ENCODE measurements around the gene TNIK. TPM values are rescaled to one million over a fixed set of nuclear protein-coding genes. Genes with fewer than 3 reads are reported as not detected.

The TNIK gene
- total RNA-seq, 3 donors from 2014 or later: 7.4 to 17.6 (median 10.2) TPM

GRCh38 chr3:171472552-171472951, 12.3 kb upstream of the TNIK start:
- Histone ChIP-seq H3K27me3 (no peaks in the 10 kb centered on the region), H3K27ac (no peak overlapping the region), H3K36me3 (no peaks in the 10 kb centered on the region), H3K9me3 (no peaks in the 10 kb centered on the region), H3K4me3 (no peak overlapping the region), H3K4me1 (no peaks in the 10 kb centered on the region)
- no peak for DNase-seq (ENCODE audit: low spot score in 2 of 2)
- TF ChIP-seq POLR2A (IDR thresholded peaks at IDR 0.05) (no peak), CTCF (IDR thresholded peaks at IDR 0.05) (no peak), POLR2AphosphoS5 (IDR thresholded peaks at IDR 0.05) (no peak)
- intact Hi-C loops (cut with DNase I; ENCODE audit: low total_unique reads): no loop called here

GRCh38 chr3:171470714-171471227, 10.6 kb upstream of the TNIK start:
- Histone ChIP-seq H3K9me3 (no peaks in the 10 kb centered on the region), H3K4me3 (no peak overlapping the region), H3K36me3 (no peaks in the 10 kb centered on the region), H3K27me3 (no peaks in the 10 kb centered on the region), H3K27ac (no peak overlapping the region), H3K4me1 (no peaks in the 10 kb centered on the region)
- intact Hi-C loops (cut with DNase I; ENCODE audit: low total_unique reads): no loop called here
- DNase-seq (ENCODE audit: low spot score in 2 of 2): no peak
- TF ChIP-seq CTCF (IDR thresholded peaks at IDR 0.05): no peak

- intact Hi-C loops (cut with DNase I; ENCODE audit: low total_unique reads): no loop called here
- no peak for TF ChIP-seq POLR2A (IDR thresholded peaks at IDR 0.05)
- no peak for TF ChIP-seq POLR2AphosphoS5 (IDR thresholded peaks at IDR 0.05)
- no peak for TF ChIP-seq CTCF (IDR thresholded peaks at IDR 0.05)
- no peaks in the 10 kb centered on the region for H3K4me1 ChIP-seq
Measured at GRCh38 chr3:171469376-171469775, 9.2 kb upstream of the TNIK start.

GRCh38 chr3:171468296-171468906, 8.2 kb upstream of the TNIK start:
- H3K9me3 ChIP-seq: no peaks in the 10 kb centered on the region
- intact Hi-C loops (cut with DNase I; ENCODE audit: low total_unique reads): no loop called here
- no peak overlapping the region for H3K27ac ChIP-seq
- no peak for DNase-seq (ENCODE audit: low spot score in 2 of 2)
- no peaks in the 10 kb centered on the region for H3K36me3 ChIP-seq
- no peak for TF ChIP-seq CTCF (IDR thresholded peaks at IDR 0.05)
- no peak for TF ChIP-seq POLR2A (IDR thresholded peaks at IDR 0.05)
- TF ChIP-seq POLR2AphosphoS5 (IDR thresholded peaks at IDR 0.05): no peak
- H3K27me3 ChIP-seq: no peaks in the 10 kb centered on the region
- H3K4me3 ChIP-seq: no peak overlapping the region
- no peaks in the 10 kb centered on the region for H3K4me1 ChIP-seq

More at GRCh38 chr3:171469376-171469775, 9.2 kb upstream of the TNIK start:
- Histone ChIP-seq H3K27me3 (no peaks in the 10 kb centered on the region), H3K36me3 (no peaks in the 10 kb centered on the region), H3K4me3 (no peak overlapping the region), H3K27ac (no peak overlapping the region), H3K9me3 (no peaks in the 10 kb centered on the region)
- DNase-seq (ENCODE audit: low spot score in 2 of 2): no peak

GRCh38 chr3:171465763-171466162, 5.6 kb upstream of the TNIK start:
- no peaks in the 10 kb centered on the region for H3K9me3 ChIP-seq
- no peak overlapping the region for H3K4me3 ChIP-seq
- no peaks in the 10 kb centered on the region for H3K27me3 ChIP-seq
- no peaks in the 10 kb centered on the region for H3K4me1 ChIP-seq
- H3K36me3 ChIP-seq: no peaks in the 10 kb centered on the region
- H3K27ac ChIP-seq: no peak overlapping the region
- intact Hi-C loops (cut with DNase I; ENCODE audit: low total_unique reads): no loop called here
- TF ChIP-seq POLR2AphosphoS5 (IDR thresholded peaks at IDR 0.05) (no peak), POLR2A (IDR thresholded peaks at IDR 0.05) (no peak), CTCF (IDR thresholded peaks at IDR 0.05) (no peak)
- no peak for DNase-seq (ENCODE audit: low spot score in 2 of 2)

All from breast epithelium (tissue), 4 donors.